Neuron (in vitro differentiated cells): ENCODE data around the gene SPEM2.

Experiments
- H2AFZ ChIP-seq: one replicate; pipeline ENCODE4 v1.6.1; 2013; ENCODE audit warnings: low read depth, mild to moderate bottlenecking, inconsistent platforms, low read length, moderate library complexity
- H3K27me3 ChIP-seq: one replicate; pipeline ENCODE4 v1.6.1; 2013; ENCODE audit warnings: low read length; ENCODE audit not compliant: insufficient read depth
- H3K36me3 ChIP-seq: one replicate; pipeline ENCODE4 v1.6.1; 2013; ENCODE audit warnings: low read length; ENCODE audit not compliant: insufficient read depth
- H3K4me1 ChIP-seq: one replicate; pipeline ENCODE4 v1.6.1; 2013; ENCODE audit warnings: low read length; ENCODE audit not compliant: insufficient read depth
- H3K4me3 ChIP-seq: 2 replicates; pipeline ENCODE4 v1.5.1; 2013; ENCODE audit warnings: mild to moderate bottlenecking, low read length, moderate library complexity
- H3K9me3 ChIP-seq: one replicate; pipeline ENCODE4 v1.6.1; 2013; ENCODE audit warnings: low read length

Gene SPEM2

GRCh38 chr17:7417056-7417655 lies 8.3 kb upstream of the SPEM2 start:
- Histone ChIP-seq H3K27me3 (no peaks in the 10 kb centered on the region), H2AFZ (no peak overlapping the region), H3K36me3 (peaks cover 44% of the 10 kb centered on the region), H3K4me1 (peaks cover 39% of the 10 kb centered on the region), H3K9me3 (no peaks in the 10 kb centered on the region), H3K4me3 (no peak overlapping the region)

- peaks cover 34% of the 10 kb centered on the region for H3K36me3 ChIP-seq
Observed at GRCh38 chr17:7418472-7419152, 6.8 kb upstream of the SPEM2 start.

GRCh38 chr17:7419819-7420610 lies 5.4 kb upstream of the SPEM2 start, which contains the start of gene SPEM1:
Gene SPEM1, plus strand, starts transcription at chr17:7420324. Its CDS starts 61 bp downstream, at chr17:7420385.
- no peak within 1 kb of the TSS for H2AFZ ChIP-seq
- H3K27me3 ChIP-seq = no peaks in the 10 kb centered on the region
- peaks cover 21% of the 10 kb centered on the region for H3K36me3 ChIP-seq
- no peak within 1 kb of the TSS for H3K4me3 ChIP-seq
- H3K4me1 ChIP-seq = peaks cover 39% of the 10 kb centered on the region
- H3K9me3 ChIP-seq = no peaks in the 10 kb centered on the region

More at GRCh38 chr17:7418472-7419152, 6.8 kb upstream of the SPEM2 start:
- peaks cover 39% of the 10 kb centered on the region for H3K4me1 ChIP-seq
- H3K4me3 ChIP-seq = no peak overlapping the region
- no peak overlapping the region for H2AFZ ChIP-seq
- no peaks in the 10 kb centered on the region for H3K9me3 ChIP-seq
- no peaks in the 10 kb centered on the region for H3K27me3 ChIP-seq

GRCh38 chr17:7421186-7421585 lies 4.2 kb upstream of the SPEM2 start:
- H3K4me1 ChIP-seq = peaks cover 39% of the 10 kb centered on the region
- peaks cover 11% of the 10 kb centered on the region for H3K36me3 ChIP-seq
- no peaks in the 10 kb centered on the region for H3K27me3 ChIP-seq
- no peak overlapping the region for H3K4me3 ChIP-seq
- no peaks in the 10 kb centered on the region for H3K9me3 ChIP-seq
- no peak overlapping the region for H2AFZ ChIP-seq

- H3K4me1 ChIP-seq = peaks cover 29% of the 10 kb centered on the region
- no peaks in the 10 kb centered on the region for H3K27me3 ChIP-seq
- H3K4me3 ChIP-seq = no peak overlapping the region
- H2AFZ ChIP-seq = no peak overlapping the region
- H3K9me3 ChIP-seq = no peaks in the 10 kb centered on the region
- H3K36me3 ChIP-seq = no peaks in the 10 kb centered on the region
Observed at GRCh38 chr17:7423679-7424078, 1.7 kb upstream of the SPEM2 start.

GRCh38 chr17:7425756-7426155 lies 340 bp downstream of the SPEM2 start:
- Histone ChIP-seq H2AFZ (no peak overlapping the region), H3K4me1 (peaks cover 8% of the 10 kb centered on the region), H3K27me3 (no peaks in the 10 kb centered on the region), H3K36me3 (no peaks in the 10 kb centered on the region), H3K9me3 (peaks cover 1% of the 10 kb centered on the region), H3K4me3 (no peak overlapping the region)

GRCh38 chr17:7426203-7426863 lies 917 bp downstream of the SPEM2 start:
- H3K36me3 ChIP-seq = no peaks in the 10 kb centered on the region
- H3K27me3 ChIP-seq = no peaks in the 10 kb centered on the region
- no peak overlapping the region for H2AFZ ChIP-seq
- peaks cover 3% of the 10 kb centered on the region for H3K4me1 ChIP-seq
- H3K4me3 ChIP-seq = no peak overlapping the region
- H3K9me3 ChIP-seq = peaks cover 2% of the 10 kb centered on the region

GRCh38 chr17:7426896-7427489 lies 1.6 kb downstream of the SPEM2 start:
- no peak overlapping the region for H3K4me3 ChIP-seq
- H3K4me1 ChIP-seq = no peaks in the 10 kb centered on the region
- no peaks in the 10 kb centered on the region for H3K36me3 ChIP-seq
- peaks cover 2% of the 10 kb centered on the region for H3K9me3 ChIP-seq
- no peaks in the 10 kb centered on the region for H3K27me3 ChIP-seq
- no peak overlapping the region for H2AFZ ChIP-seq

- Histone ChIP-seq H3K27me3 (no peaks in the 10 kb centered on the region), H3K4me1 (no peaks in the 10 kb centered on the region), H3K36me3 (no peaks in the 10 kb centered on the region), H3K9me3 (peaks cover 4% of the 10 kb centered on the region), H3K4me3 (no peak overlapping the region), H2AFZ (no peak overlapping the region)
Observed at GRCh38 chr17:7427549-7427948, 2.1 kb downstream of the SPEM2 start.

GRCh38 chr17:7428557-7428956 lies 3.1 kb downstream of the SPEM2 start, which contains the start of gene SPEM3:
Gene SPEM3, plus strand, starts transcription at chr17:7428857. Its CDS starts 46 bp downstream, at chr17:7428903.
- Histone ChIP-seq H3K4me1 (no peaks in the 10 kb centered on the region), H2AFZ (no peak within 1 kb of the TSS), H3K4me3 (no peak within 1 kb of the TSS), H3K36me3 (no peaks in the 10 kb centered on the region), H3K27me3 (no peaks in the 10 kb centered on the region), H3K9me3 (peaks cover 4% of the 10 kb centered on the region)

GRCh38 chr17:7429722-7430121 lies 4.3 kb downstream of the SPEM2 start:
- H3K27me3 ChIP-seq = no peaks in the 10 kb centered on the region
- H3K4me3 ChIP-seq = no peak overlapping the region
- H2AFZ ChIP-seq = no peak overlapping the region
- H3K4me1 ChIP-seq = no peaks in the 10 kb centered on the region
- peaks cover 4% of the 10 kb centered on the region for H3K9me3 ChIP-seq
- H3K36me3 ChIP-seq = no peaks in the 10 kb centered on the region

GRCh38 chr17:7431231-7431630 lies 5.8 kb downstream of the SPEM2 start:
- H2AFZ ChIP-seq = no peak overlapping the region
- peaks cover 4% of the 10 kb centered on the region for H3K9me3 ChIP-seq
- H3K27me3 ChIP-seq = peaks cover 7% of the 10 kb centered on the region
- no peak overlapping the region for H3K4me3 ChIP-seq
- H3K4me1 ChIP-seq = peaks cover 7% of the 10 kb centered on the region
- H3K36me3 ChIP-seq = no peaks in the 10 kb centered on the region
